ENCODE data around the gene TSPAN6. TPM values are rescaled to one million over a fixed set of nuclear protein-coding genes. Genes with fewer than 3 reads are reported as not detected.

TSPAN6 gene
- total RNA-seq: 56.4 and 79.0 TPM in 2 replicates

- peak; percentile 84 for DNase-seq
These were observed at the start of gene TSPAN6 for GRCh38 chrX:100636321-100636991. Gene TSPAN6 (minus strand): TSS chrX:100636806. CDS start chrX:100636694, 112 bp downstream.

- no peak for DNase-seq
These were observed 49.3 kb upstream of the TSPAN6 start for GRCh38 chrX:100685997-100686305.

GRCh38 chrX:100685284-100685996 lies 48.8 kb upstream of the TSPAN6 start:
- DNase-seq: peak; percentile 88

GRCh38 chrX:100682939-100683338 lies 46.3 kb upstream of the TSPAN6 start:
- DNase-seq: no peak

GRCh38 chrX:100681599-100681998 lies 45.0 kb upstream of the TSPAN6 start:
- DNase-seq: no peak

GRCh38 chrX:100680756-100681155 lies 44.1 kb upstream of the TSPAN6 start:
- no peak for DNase-seq

GRCh38 chrX:100677611-100678181 lies 41.1 kb upstream of the TSPAN6 start:
- DNase-seq: no peak

GRCh38 chrX:100674705-100675104 lies 38.1 kb upstream of the TSPAN6 start:
- peak; percentile 22 for DNase-seq

- peak; percentile 68 for DNase-seq
These were observed 36.9 kb upstream of the TSPAN6 start for GRCh38 chrX:100673397-100673953.

- no peak for DNase-seq
These were observed 36.4 kb upstream of the TSPAN6 start for GRCh38 chrX:100672966-100673365.

GRCh38 chrX:100663642-100664041 lies 27.0 kb upstream of the TSPAN6 start:
- DNase-seq: no peak

- DNase-seq: peak; percentile 42
These were observed 26.2 kb upstream of the TSPAN6 start for GRCh38 chrX:100662796-100663195.

GRCh38 chrX:100662170-100662569 lies 25.6 kb upstream of the TSPAN6 start:
- DNase-seq: no peak

GRCh38 chrX:100659431-100660137 lies 23.0 kb upstream of the TSPAN6 start:
- peak; percentile 27 for DNase-seq

- peak; percentile 69 for DNase-seq
These were observed 22.4 kb upstream of the TSPAN6 start for GRCh38 chrX:100658941-100659381.

GRCh38 chrX:100654261-100654660 lies 17.7 kb upstream of the TSPAN6 start:
- peak; percentile 58 for DNase-seq

GRCh38 chrX:100652266-100652665 lies 15.7 kb upstream of the TSPAN6 start:
- no peak for DNase-seq

- DNase-seq: no peak
These were observed 14.2 kb upstream of the TSPAN6 start for GRCh38 chrX:100650841-100651240.

GRCh38 chrX:100649550-100650356 lies 13.1 kb upstream of the TSPAN6 start:
- peak; percentile 93 for DNase-seq

GRCh38 chrX:100648458-100649417 lies 12.1 kb upstream of the TSPAN6 start:
- DNase-seq: peak; percentile 63

- DNase-seq: no peak
These were observed 11.1 kb upstream of the TSPAN6 start for GRCh38 chrX:100647739-100648138.
